MM.1S (cell line): ENCODE measurements around the gene KCNAB3.

Experiments
- DNase-seq: peaks from one replicate; pipeline ENCODE4 v3.0.0-alpha.2; 2015
- H2AFZ ChIP-seq: fragments of 300-600 bp; sonication (generic); 2 replicates; pipeline ENCODE4 v1.6.0; 2016; ENCODE audit warnings: antibody characterized with exemption, low read length
- H3F3A ChIP-seq: fragments of 300-600 bp; sonication (generic); 2 replicates; pipeline ENCODE4 v1.6.1; 2016; ENCODE audit warnings: mild to moderate bottlenecking, antibody characterized with exemption, low read length, moderate library complexity, mixed read lengths; ENCODE audit not compliant: insufficient read depth
- H3K27ac ChIP-seq: fragments of 300-600 bp; sonication (generic); 2 replicates; pipeline ENCODE4 v1.5.1; 2016; ENCODE audit warnings: mild to moderate bottlenecking, low read length
- H3K27me3 ChIP-seq: fragments of 300-600 bp; sonication (generic); replicated peaks from 2 replicates; pipeline ENCODE4 v1.6.0; 2016; ENCODE audit warnings: low read length; ENCODE audit not compliant: insufficient read depth
- H3K36me3 ChIP-seq: fragments of 300-600 bp; sonication (generic); replicated peaks from 2 replicates; pipeline ENCODE4 v1.6.1; 2016; ENCODE audit warnings: mild to moderate bottlenecking, low read length, mixed read lengths; ENCODE audit not compliant: insufficient read depth
- H3K4me1 ChIP-seq: fragments of 300-600 bp; sonication (generic); 2 replicates; pipeline ENCODE4 v1.6.1; 2016; ENCODE audit warnings: low read length, mixed read lengths
- H3K4me2 ChIP-seq: fragments of 300-600 bp; sonication (generic); 2 replicates; pipeline ENCODE4 v1.6.0; 2016; ENCODE audit warnings: low read depth, low read length
- H3K4me3 ChIP-seq: fragments of 300-600 bp; sonication (generic); 2 replicates; pipeline ENCODE4 v1.5.1; 2016; ENCODE audit warnings: low read length, mixed read lengths
- H3K79me2 ChIP-seq: fragments of 300-600 bp; sonication (generic); 2 replicates; pipeline ENCODE4 v1.6.1; 2016; ENCODE audit warnings: mixed run types, low read length, mixed read lengths
- H3K9ac ChIP-seq: fragments of 300-600 bp; sonication (generic); 2 replicates; pipeline ENCODE4 v1.6.1; 2016; ENCODE audit warnings: low read length, mixed read lengths
- H3K9me2 ChIP-seq: fragments of 300-600 bp; sonication (generic); replicated peaks from 2 replicates; pipeline ENCODE4 v1.6.1; 2016; ENCODE audit warnings: mild to moderate bottlenecking, low read length, mixed read lengths; ENCODE audit not compliant: insufficient read depth
- H3K9me3 ChIP-seq: fragments of 300-600 bp; sonication (generic); replicated peaks from 2 replicates; pipeline ENCODE4 v1.6.1; 2016; ENCODE audit warnings: mild to moderate bottlenecking, low read length, mixed read lengths; ENCODE audit not compliant: insufficient read depth
- H4K20me1 ChIP-seq: fragments of 300-600 bp; sonication (generic); 2 replicates; pipeline ENCODE4 v1.6.1; 2016; ENCODE audit warnings: mild to moderate bottlenecking, low read length, moderate library complexity, mixed read lengths; ENCODE audit not compliant: insufficient read depth
- CTCF ChIP-seq: fragments of 300-600 bp; sonication (generic); IDR thresholded peaks from 2 replicates; pipeline ENCODE4 v1.5.1; 2016; ENCODE audit warnings: antibody characterized with exemption, low read length, mixed read lengths
- EZH2 ChIP-seq: fragments of 300-600 bp; sonication (generic); optimal IDR thresholded peaks from 2 replicates; pipeline ENCODE3; 2017; ENCODE audit warnings: low read depth, mild to moderate bottlenecking, antibody characterized with exemption, low read length, mixed read lengths
- EZH2phosphoT487 ChIP-seq: fragments of 300-600 bp; sonication (generic); IDR thresholded peaks from 2 replicates; pipeline ENCODE4 v1.6.1; 2018; ENCODE audit warnings: antibody characterized with exemption, low read length

KCNAB3 gene

GRCh38 chr17:7894226-7894625, 35.4 kb downstream of the KCNAB3 start:
- no peaks in the 10 kb centered on the region for H3K4me1 ChIP-seq
- H3F3A ChIP-seq = no peaks in the 10 kb centered on the region
- no peaks in the 10 kb centered on the region for H3K9me2 ChIP-seq
- H4K20me1 ChIP-seq = no peaks in the 10 kb centered on the region
- no peaks in the 10 kb centered on the region for H3K36me3 ChIP-seq
- TF ChIP-seq EZH2 (no peak), CTCF (no peak), EZH2phosphoT487 (no peak)
- H3K9ac ChIP-seq = no peak overlapping the region
- no peak overlapping the region for H3K27ac ChIP-seq
- no peaks in the 10 kb centered on the region for H3K79me2 ChIP-seq
- H3K9me3 ChIP-seq = no peaks in the 10 kb centered on the region
- DNase-seq = no peak
- no peak overlapping the region for H2AFZ ChIP-seq
- H3K27me3 ChIP-seq = peaks cover 38% of the 10 kb centered on the region
- H3K4me2 ChIP-seq = no peak overlapping the region
- no peak overlapping the region for H3K4me3 ChIP-seq

GRCh38 chr17:7893187-7893880, 36.3 kb downstream of the KCNAB3 start:
- no peak overlapping the region for H3K4me3 ChIP-seq
- H3K27ac ChIP-seq = no peak overlapping the region
- TF ChIP-seq CTCF (no peak), EZH2 (no peak), EZH2phosphoT487 (no peak)
- no peaks in the 10 kb centered on the region for H4K20me1 ChIP-seq
- DNase-seq = no peak
- no peak overlapping the region for H3K4me2 ChIP-seq
- no peaks in the 10 kb centered on the region for H3K9me2 ChIP-seq
- no peaks in the 10 kb centered on the region for H3K4me1 ChIP-seq
- H2AFZ ChIP-seq = no peak overlapping the region
- no peaks in the 10 kb centered on the region for H3K36me3 ChIP-seq
- no peaks in the 10 kb centered on the region for H3F3A ChIP-seq
- peaks cover 42% of the 10 kb centered on the region for H3K27me3 ChIP-seq
- no peaks in the 10 kb centered on the region for H3K9me3 ChIP-seq
- no peak overlapping the region for H3K9ac ChIP-seq
- no peaks in the 10 kb centered on the region for H3K79me2 ChIP-seq

- H3F3A ChIP-seq = peaks cover 4% of the 10 kb centered on the region; the same call in 1 of the 2 replicates
- H4K20me1 ChIP-seq = no peaks in the 10 kb centered on the region
- H3K36me3 ChIP-seq = no peaks in the 10 kb centered on the region
- no peak overlapping the region for H3K9ac ChIP-seq
- no peak overlapping the region for H3K27ac ChIP-seq
- H3K9me2 ChIP-seq = no peaks in the 10 kb centered on the region
- H3K27me3 ChIP-seq = peaks cover 64% of the 10 kb centered on the region
- no peak overlapping the region for H3K4me3 ChIP-seq
- no peaks in the 10 kb centered on the region for H3K9me3 ChIP-seq
- no peak for TF ChIP-seq CTCF
- TF ChIP-seq EZH2 = no peak
- TF ChIP-seq EZH2phosphoT487 = no peak
- no peak for DNase-seq
- no peak overlapping the region for H3K4me2 ChIP-seq
- peaks cover 16% of the 10 kb centered on the region for H3K4me1 ChIP-seq
- H2AFZ ChIP-seq = no peak overlapping the region
- no peaks in the 10 kb centered on the region for H3K79me2 ChIP-seq
Observed at GRCh38 chr17:7889166-7889955, 40.3 kb downstream of the KCNAB3 start.
